ENCODE measurements around the gene EPHB6.

- no peak for TF ChIP-seq EZH2 (IDR thresholded peaks at IDR 0.05)
- TF ChIP-seq POLR2AphosphoS5 (IDR thresholded peaks at IDR 0.05; ENCODE audit: borderline replicate concordance, low read depth, low read length): no peak
Measured at GRCh38 chr7:142859411-142859810, 4.5 kb downstream of the EPHB6 start.

All from SK-N-MC (cell line).